ENCODE data around the gene POU2F1.

GRCh38 chr1:167184081-167184480 lies 36.6 kb upstream of the POU2F1 start:
- TF ChIP-seq CTCF (IDR thresholded peaks at IDR 0.05): no peak
- no peak for TF ChIP-seq POLR2AphosphoS5 (IDR thresholded peaks at IDR 0.05)
- TF ChIP-seq EP300 (IDR thresholded peaks at IDR 0.05): no peak
- TF ChIP-seq POLR2A (IDR thresholded peaks at IDR 0.05): no peak

Data from sigmoid colon (tissue), 4 donors.